IPS-18a (cell line): ENCODE measurements around the gene GPC1.

Source experiments
- H3K27ac ChIP-seq: one replicate; pipeline ENCODE4 v1.5.1; 2013; ENCODE audit warnings: low read length
- H3K27me3 ChIP-seq: one replicate; pipeline ENCODE4 v1.6.1; 2013; ENCODE audit warnings: mild to moderate bottlenecking, low read length; ENCODE audit not compliant: control insufficient read depth, insufficient read depth
- H3K36me3 ChIP-seq: one replicate; pipeline ENCODE4 v1.6.1; 2013; ENCODE audit warnings: low read depth, low read length; ENCODE audit not compliant: control insufficient read depth
- H3K4me1 ChIP-seq: one replicate; pipeline ENCODE4 v1.6.1; 2013; ENCODE audit warnings: low read depth, low read length; ENCODE audit not compliant: control insufficient read depth
- H3K4me3 ChIP-seq: one replicate; pipeline ENCODE4 v1.5.1; 2013; ENCODE audit warnings: low read length
- H3K9ac ChIP-seq: one replicate; pipeline ENCODE4 v1.6.1; 2013; ENCODE audit warnings: mild to moderate bottlenecking, low read length, moderate library complexity
- H3K9me3 ChIP-seq: one replicate; pipeline ENCODE4 v1.6.1; 2013; ENCODE audit warnings: low read depth, low read length; ENCODE audit not compliant: control insufficient read depth

The GPC1 gene

GRCh38 chr2:240399419-240400324, 35.8 kb upstream of the GPC1 start:
- Histone ChIP-seq H3K27ac (no peak overlapping the region), H3K4me1 (no peaks in the 10 kb centered on the region), H3K4me3 (no peak overlapping the region), H3K36me3 (no peaks in the 10 kb centered on the region), H3K9me3 (no peaks in the 10 kb centered on the region), H3K27me3 (no peaks in the 10 kb centered on the region), H3K9ac (no peak overlapping the region)

GRCh38 chr2:240400371-240401161, 34.9 kb upstream of the GPC1 start:
- Histone ChIP-seq H3K36me3 (no peaks in the 10 kb centered on the region), H3K4me3 (no peak overlapping the region), H3K4me1 (no peaks in the 10 kb centered on the region), H3K9ac (no peak overlapping the region), H3K27me3 (no peaks in the 10 kb centered on the region), H3K9me3 (no peaks in the 10 kb centered on the region), H3K27ac (no peak overlapping the region)

GRCh38 chr2:240401308-240401707, 34.2 kb upstream of the GPC1 start:
- Histone ChIP-seq H3K27ac (no peak overlapping the region), H3K36me3 (no peaks in the 10 kb centered on the region), H3K4me1 (no peaks in the 10 kb centered on the region), H3K27me3 (no peaks in the 10 kb centered on the region), H3K9ac (no peak overlapping the region), H3K9me3 (no peaks in the 10 kb centered on the region), H3K4me3 (no peak overlapping the region)

- no peak overlapping the region for H3K9ac ChIP-seq
- no peaks in the 10 kb centered on the region for H3K9me3 ChIP-seq
- H3K4me1 ChIP-seq: no peaks in the 10 kb centered on the region
- H3K36me3 ChIP-seq: no peaks in the 10 kb centered on the region
- H3K27ac ChIP-seq: no peak overlapping the region
- no peak overlapping the region for H3K4me3 ChIP-seq
- H3K27me3 ChIP-seq: no peaks in the 10 kb centered on the region
Measured at GRCh38 chr2:240401781-240402551, 33.5 kb upstream of the GPC1 start.

- H3K9ac ChIP-seq: no peak overlapping the region
- H3K4me3 ChIP-seq: no peak overlapping the region
- H3K4me1 ChIP-seq: no peaks in the 10 kb centered on the region
- H3K9me3 ChIP-seq: no peaks in the 10 kb centered on the region
- H3K36me3 ChIP-seq: no peaks in the 10 kb centered on the region
- H3K27ac ChIP-seq: no peak overlapping the region
- no peaks in the 10 kb centered on the region for H3K27me3 ChIP-seq
Measured at GRCh38 chr2:240402566-240403272, 32.7 kb upstream of the GPC1 start.

- Histone ChIP-seq H3K9ac (no peak overlapping the region), H3K36me3 (no peaks in the 10 kb centered on the region), H3K4me1 (no peaks in the 10 kb centered on the region), H3K9me3 (no peaks in the 10 kb centered on the region), H3K27me3 (no peaks in the 10 kb centered on the region), H3K4me3 (no peak overlapping the region), H3K27ac (no peak overlapping the region)
Measured at GRCh38 chr2:240403396-240404104, 31.9 kb upstream of the GPC1 start.

GRCh38 chr2:240404174-240404852, 31.1 kb upstream of the GPC1 start:
- no peak overlapping the region for H3K9ac ChIP-seq
- no peaks in the 10 kb centered on the region for H3K4me1 ChIP-seq
- H3K27ac ChIP-seq: no peak overlapping the region
- no peaks in the 10 kb centered on the region for H3K9me3 ChIP-seq
- H3K27me3 ChIP-seq: no peaks in the 10 kb centered on the region
- no peaks in the 10 kb centered on the region for H3K36me3 ChIP-seq
- H3K4me3 ChIP-seq: no peak overlapping the region

GRCh38 chr2:240405133-240405532, 30.3 kb upstream of the GPC1 start:
- H3K9ac ChIP-seq: no peak overlapping the region
- H3K27me3 ChIP-seq: no peaks in the 10 kb centered on the region
- H3K9me3 ChIP-seq: no peaks in the 10 kb centered on the region
- no peaks in the 10 kb centered on the region for H3K4me1 ChIP-seq
- H3K36me3 ChIP-seq: no peaks in the 10 kb centered on the region
- no peak overlapping the region for H3K27ac ChIP-seq
- H3K4me3 ChIP-seq: no peak overlapping the region

GRCh38 chr2:240405684-240406313, 29.7 kb upstream of the GPC1 start:
- Histone ChIP-seq H3K9me3 (no peaks in the 10 kb centered on the region), H3K27ac (no peak overlapping the region), H3K27me3 (no peaks in the 10 kb centered on the region), H3K4me3 (no peak overlapping the region), H3K36me3 (no peaks in the 10 kb centered on the region), H3K9ac (no peak overlapping the region), H3K4me1 (no peaks in the 10 kb centered on the region)

GRCh38 chr2:240407090-240407489, 28.4 kb upstream of the GPC1 start:
- no peak overlapping the region for H3K27ac ChIP-seq
- H3K9me3 ChIP-seq: no peaks in the 10 kb centered on the region
- no peaks in the 10 kb centered on the region for H3K36me3 ChIP-seq
- H3K4me1 ChIP-seq: no peaks in the 10 kb centered on the region
- no peak overlapping the region for H3K9ac ChIP-seq
- H3K4me3 ChIP-seq: no peak overlapping the region
- no peaks in the 10 kb centered on the region for H3K27me3 ChIP-seq
